GM20000 (cell line): ENCODE measurements around the gene PILRA.
A peak's percentile ranks its signal among the peaks of the same experiment; 100 is the strongest.

Experiments
- DNase-seq: peaks from one replicate; pipeline ENCODE4 v3.0.0; 2012; ENCODE audit warnings: low spot score
- TF ChIP-seq, protein P1 (sequence below): IDR thresholded peaks from 2 replicates; pipeline ENCODE4 v1.5.1; 2012; ENCODE audit warnings: mild to moderate bottlenecking, control low read depth; ENCODE audit errors: extremely low read depth, missing control alignments

Gene PILRA

GRCh38 chr7:100390286-100391009 lies 17.2 kb downstream of the PILRA start:
- no peak for DNase-seq

DNA sequence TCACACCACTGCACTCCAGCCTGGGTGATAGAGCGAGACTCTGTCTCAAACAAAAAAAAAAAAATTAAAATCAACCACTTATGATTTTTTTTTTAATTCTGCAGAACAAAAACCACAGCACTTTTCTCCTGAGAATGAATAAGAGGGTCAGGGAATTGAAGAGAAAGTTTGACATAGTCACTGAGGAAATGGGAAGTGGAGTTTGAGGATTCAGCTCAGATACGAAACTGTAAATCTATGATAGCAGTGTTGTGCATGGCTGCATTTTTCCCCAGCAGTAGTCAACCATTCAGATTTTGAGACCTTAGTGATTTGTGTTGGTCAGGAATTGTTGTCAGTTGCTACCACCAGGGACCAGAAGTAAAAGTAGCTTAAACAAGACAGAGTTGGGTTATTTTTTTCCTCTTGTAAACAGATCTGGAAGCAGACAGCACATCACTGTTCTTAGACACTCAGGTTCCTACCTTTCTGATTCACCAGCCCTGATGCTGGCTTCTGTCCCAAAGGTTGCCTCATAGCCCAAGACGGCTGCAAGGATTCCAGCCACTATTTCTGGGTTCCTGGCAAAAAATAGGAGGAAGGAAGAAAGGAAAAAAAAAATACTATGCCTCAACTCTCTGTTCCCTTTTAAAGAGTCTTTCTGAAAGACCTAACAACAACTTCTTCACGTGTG lies 20.1 kb downstream of the PILRA start:
- TF ChIP-seq, protein P1, sequence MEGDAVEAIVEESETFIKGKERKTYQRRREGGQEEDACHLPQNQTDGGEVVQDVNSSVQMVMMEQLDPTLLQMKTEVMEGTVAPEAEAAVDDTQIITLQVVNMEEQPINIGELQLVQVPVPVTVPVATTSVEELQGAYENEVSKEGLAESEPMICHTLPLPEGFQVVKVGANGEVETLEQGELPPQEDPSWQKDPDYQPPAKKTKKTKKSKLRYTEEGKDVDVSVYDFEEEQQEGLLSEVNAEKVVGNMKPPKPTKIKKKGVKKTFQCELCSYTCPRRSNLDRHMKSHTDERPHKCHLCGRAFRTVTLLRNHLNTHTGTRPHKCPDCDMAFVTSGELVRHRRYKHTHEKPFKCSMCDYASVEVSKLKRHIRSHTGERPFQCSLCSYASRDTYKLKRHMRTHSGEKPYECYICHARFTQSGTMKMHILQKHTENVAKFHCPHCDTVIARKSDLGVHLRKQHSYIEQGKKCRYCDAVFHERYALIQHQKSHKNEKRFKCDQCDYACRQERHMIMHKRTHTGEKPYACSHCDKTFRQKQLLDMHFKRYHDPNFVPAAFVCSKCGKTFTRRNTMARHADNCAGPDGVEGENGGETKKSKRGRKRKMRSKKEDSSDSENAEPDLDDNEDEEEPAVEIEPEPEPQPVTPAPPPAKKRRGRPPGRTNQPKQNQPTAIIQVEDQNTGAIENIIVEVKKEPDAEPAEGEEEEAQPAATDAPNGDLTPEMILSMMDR = no peak
- DNase-seq = no peak

More at GRCh38 chr7:100390286-100391009, 17.2 kb downstream of the PILRA start:
- TF ChIP-seq, protein P1 = no peak

DNA sequence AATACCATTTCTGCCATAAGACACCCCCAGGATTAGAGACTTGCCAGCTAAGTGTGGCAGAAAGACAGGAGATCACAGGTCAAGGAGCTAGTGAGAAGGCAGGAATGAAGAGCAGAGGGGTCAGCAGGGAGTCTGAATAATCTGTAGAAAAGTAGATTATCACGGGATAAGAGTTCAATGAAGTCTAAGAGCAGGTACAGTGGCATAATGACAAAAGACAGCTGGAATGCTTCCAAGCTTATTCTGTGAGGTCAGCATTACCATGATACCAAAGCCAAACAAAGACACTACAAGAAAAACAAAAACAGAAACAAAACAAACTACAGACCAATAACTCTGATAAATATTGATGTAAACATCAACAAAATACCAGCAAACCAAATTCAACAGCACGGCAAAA lies 20.8 kb downstream of the PILRA start:
- DNase-seq = no peak
- TF ChIP-seq, protein P1 = no peak

GRCh38 chr7:100396421-100396982 lies 23.2 kb downstream of the PILRA start:
- DNase-seq = peak; percentile 64
- TF ChIP-seq, protein P1 = no peak

GRCh38 chr7:100397315-100398081 lies 24.2 kb downstream of the PILRA start:
- TF ChIP-seq, protein P1 = no peak
- DNase-seq = no peak

GRCh38 chr7:100398239-100398638 lies 25.0 kb downstream of the PILRA start:
- no peak for DNase-seq
- TF ChIP-seq, protein P1 = no peak
